Endothelial cell of umbilical vein (primary cell): ENCODE data around the gene IL17F. TPM values are rescaled to one million over a fixed set of nuclear protein-coding genes. Genes with fewer than 3 reads are reported as not detected.
A peak's percentile ranks its signal among the peaks of the same experiment; 100 is the strongest.

Experiments used
- BruUV-seq: library from RNA; stranded (reverse); fragments of 400-500 nt; replicated peaks from 2 replicates; lab custom pipeline; 2021; lab: Mats Ljungman, UMichigan
- CTCF ChIA-PET: fragments of 300-600, 350-600 bp; sonication (Branson Sonifier 250); formaldehyde crosslinking; loops from one replicate; lab custom pipeline; 2021; ENCODE audit warnings: antibody characterized with exemption, inconsistent platforms; lab: Charles Lee
- POLR2A ChIA-PET: fragments of 300-600, 350-600 bp; sonication (Branson Sonifier 250); formaldehyde crosslinking; loops from one replicate; lab custom pipeline; 2021; ENCODE audit warnings: antibody characterized with exemption, inconsistent platforms; lab: Charles Lee
- DNase-seq: peaks from one replicate; pipeline ENCODE4 v3.0.0-alpha.2; 2011; ENCODE audit warnings: low read depth, low spot score
- FAIRE-seq: peaks from 2 replicates; lab custom pipeline; 2011; peaks lifted over from hg19 to GRCh38; lab: Jason Lieb, UNC
- H2AFZ ChIP-seq: 2 replicates; pipeline ENCODE4 v1.6.0; 2012; ENCODE audit warnings: low read depth, low read length, control low read depth, inconsistent platforms
- H3K27ac ChIP-seq: 2 replicates; pipeline ENCODE4 v1.5.1; 2011; ENCODE audit warnings: low read depth, mild to moderate bottlenecking, control low read depth, low read length, moderate library complexity; ENCODE audit not compliant: insufficient read depth
- H3K27me3 ChIP-seq, 2 experiments: 2 replicates each; pipeline versions ENCODE4 v1.6.0 to v1.6.1; 2011; ENCODE audit warnings: low read length in 2 of 2, mixed read lengths in 1 of 2; ENCODE audit not compliant: control insufficient read depth in 2 of 2, insufficient read depth in 2 of 2
- H3K36me3 ChIP-seq, 2 experiments: 2 replicates in 1 of 2; 3 replicates in 1 of 2; pipeline ENCODE4 v1.5.1; 2011; ENCODE audit warnings: low read length in 2 of 2, mild to moderate bottlenecking in 1 of 2, moderate library complexity in 1 of 2; ENCODE audit not compliant: control insufficient read depth in 2 of 2, insufficient read depth in 2 of 2; ENCODE audit errors: extremely low read depth in 1 of 2
- H3K4me1 ChIP-seq: 3 replicates; pipeline ENCODE4 v1.5.1; 2011; ENCODE audit warnings: mild to moderate bottlenecking, low read length; ENCODE audit not compliant: control insufficient read depth, insufficient read depth; ENCODE audit errors: extremely low read depth
- H3K4me2 ChIP-seq: 2 replicates; pipeline ENCODE4 v1.6.1; 2011; ENCODE audit warnings: low read length, control low read depth, mixed read lengths; ENCODE audit not compliant: insufficient read depth
- H3K4me3 ChIP-seq, 3 experiments: fragments of 200-600 bp in 1 of 3; sonication (generic), shearing (Covaris generic) in 1 of 3; replicated peaks in 1 of 3; 2 replicates each; pipeline ENCODE4 v1.5.1; 2011 to 2016; ENCODE audit warnings: control low read depth in 3 of 3, low read length in 3 of 3, mild to moderate bottlenecking in 2 of 3, inconsistent platforms in 1 of 3, low read depth in 1 of 3, moderate library complexity in 1 of 3; ENCODE audit not compliant: insufficient read depth in 1 of 3
- H3K79me2 ChIP-seq: 2 replicates; pipeline ENCODE4 v1.6.0; 2012; ENCODE audit warnings: low read length, inconsistent platforms; ENCODE audit not compliant: control insufficient read depth, insufficient read depth
- H3K9ac ChIP-seq: replicated peaks from 2 replicates; pipeline ENCODE3; 2011; ENCODE audit warnings: low read length, control low read depth; ENCODE audit not compliant: insufficient read depth; ENCODE audit errors: extremely low read depth
- H3K9me1 ChIP-seq: replicated peaks from 3 replicates; pipeline ENCODE4 v1.6.0; 2011; ENCODE audit warnings: mild to moderate bottlenecking, low read length; ENCODE audit not compliant: control insufficient read depth, insufficient read depth; ENCODE audit errors: extremely low read depth
- H3K9me3 ChIP-seq: replicated peaks from 2 replicates; pipeline ENCODE4 v1.5.1; 2012; ENCODE audit warnings: low read length, inconsistent platforms; ENCODE audit not compliant: control insufficient read depth, insufficient read depth
- H4K20me1 ChIP-seq: replicated peaks from 2 replicates; pipeline ENCODE3; 2011; ENCODE audit warnings: mild to moderate bottlenecking, low read length; ENCODE audit not compliant: control insufficient read depth, insufficient read depth; ENCODE audit errors: extremely low read depth
- EZH2 ChIP-seq: IDR thresholded peaks from 2 replicates; pipeline ENCODE4 v1.6.1; 2012; ENCODE audit warnings: borderline replicate concordance, low read depth, mild to moderate bottlenecking, moderate library complexity, low read length, inconsistent platforms; ENCODE audit not compliant: severe bottlenecking
- dilution Hi-C: fragments of 300-500 bp; cut with MboI; formaldehyde crosslinking; loops from one replicate; pipeline ENCODE4 v1.15.0; 2019; ENCODE audit warnings: low sequenced_read_pairs; ENCODE audit not compliant: extremely low pct_ligation_motif_present
- intact Hi-C: fragments of 100-400 bp; cut with micrococcal nuclease; formaldehyde crosslinking; loops from one replicate; pipeline ENCODE4 v1.10.0; 2022
- polyA plus RNA-seq, 4 experiments: library from polyadenylated mRNA; depleted of rRNA in 3 of 4; stranded (reverse) in 3 of 4; unstranded in 1 of 4; fragments of >200 nt; gene quantifications; 2 replicates each; pipeline versions ENCODE4 v1.2.1 to v1.2.3, GENCODE V29; 2011 to 2012; ENCODE audit warnings: missing spikeins in 1 of 4
- total RNA-seq: library from RNA; stranded (reverse); gene quantifications from 2 replicates; pipeline ENCODE4 v1.2.3, GENCODE V29; 2021
- TF ChIP-seq, protein P1 (sequence below), 2 donors: IDR thresholded peaks; 1 replicate in 1 of 2; 2 replicates in 1 of 2; pipeline ENCODE4 v1.5.1; 2011; ENCODE audit warnings: low read length in 2 of 2, mild to moderate bottlenecking in 2 of 2, moderate library complexity in 2 of 2, control low read depth in 1 of 2, inconsistent platforms in 1 of 2, low read depth in 1 of 2; ENCODE audit not compliant: insufficient read depth in 1 of 2; ENCODE audit errors: extremely low read depth in 1 of 2

The IL17F gene
- total and polyA plus RNA-seq, 2 donors (not counting 3 experiments of a cell fraction or from before 2014, with no cell fraction given): not detected

DNA sequence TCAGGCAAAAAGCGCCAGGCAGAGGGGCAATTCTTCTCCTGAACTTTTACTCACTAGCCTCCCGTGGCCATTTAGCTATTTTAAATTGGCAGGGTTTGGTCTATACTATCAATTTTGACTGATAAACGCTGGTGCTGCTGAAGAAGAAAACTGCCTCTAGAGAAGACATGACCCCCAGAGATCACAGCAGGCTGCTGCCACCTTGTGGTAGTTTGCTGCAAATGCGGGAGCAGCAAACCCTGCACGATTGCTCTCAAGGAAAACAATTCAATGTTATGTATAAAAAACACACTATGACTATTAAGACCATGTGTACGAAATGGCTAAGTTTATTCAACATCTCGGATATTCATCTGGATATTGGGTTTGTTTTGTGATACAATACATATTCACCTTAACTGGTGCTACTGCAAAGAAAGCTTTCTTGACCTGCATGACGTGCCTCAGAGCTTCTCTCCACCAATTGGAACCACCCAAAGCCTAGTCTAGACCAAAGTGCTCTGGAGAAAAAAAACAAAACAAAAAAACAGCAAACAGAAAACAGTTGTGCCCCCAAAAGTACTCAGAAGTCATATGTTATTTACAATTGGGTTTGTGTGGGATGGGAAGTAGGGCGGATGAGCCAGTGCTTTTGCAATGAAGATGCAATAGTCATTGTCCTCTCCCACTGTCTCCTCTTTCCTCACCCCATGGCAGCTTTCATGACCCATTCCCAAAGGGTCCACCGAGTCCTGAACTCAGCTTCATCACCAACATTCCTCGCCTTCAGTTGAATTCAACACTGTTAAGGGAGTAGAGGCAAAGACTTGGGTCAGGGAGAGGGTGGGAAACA lies 19.6 kb upstream of the IL17F start:
- peak; percentile 70 for DNase-seq
- no peak overlapping the region for H2AFZ ChIP-seq
- H4K20me1 ChIP-seq: no peaks in the 10 kb centered on the region
- no peaks in the 10 kb centered on the region for H3K9me3 ChIP-seq
- no peaks in the 10 kb centered on the region for H3K9me1 ChIP-seq
- H3K27ac ChIP-seq: no peak overlapping the region
- ChIA-PET POLR2A (interaction anchor here (0.7 kb wide), 1 partner anchor 44 kb away, joined by 5 read pairs; no protein-coding TSS in a partner anchor), CTCF (interaction anchor here (0.7 to 4.7 kb wide), 19 partner anchors 9 to 421 kb away, joined by 3 to 47 read pairs (median 4); partner anchors contain the start of genes MCM3 and PAQR8)
- no peak overlapping the region for H3K4me3 ChIP-seq
- H3K4me1 ChIP-seq: peaks cover 6% of the 10 kb centered on the region
- intact Hi-C loops (loop anchor here (1.0 kb wide), 2 partner anchors 101 to 201 kb away; no protein-coding TSS in a partner anchor), dilution Hi-C loops (loop anchor here (10.0 kb wide), 1 partner anchor 401 kb away; no protein-coding TSS in a partner anchor)
- FAIRE-seq: peak; percentile 93
- no peaks in the 10 kb centered on the region for H3K79me2 ChIP-seq
- TSS peak; percentile 80 for BruUV-seq
- no peaks in the 10 kb centered on the region for H3K27me3 ChIP-seq
- H3K9ac ChIP-seq: no peak overlapping the region
- peaks cover 15 to 25% of the 10 kb centered on the region in 2 experiments for H3K36me3 ChIP-seq
- H3K4me2 ChIP-seq: no peak overlapping the region
- TF ChIP-seq EZH2: no peak
- TF ChIP-seq, protein P1, sequence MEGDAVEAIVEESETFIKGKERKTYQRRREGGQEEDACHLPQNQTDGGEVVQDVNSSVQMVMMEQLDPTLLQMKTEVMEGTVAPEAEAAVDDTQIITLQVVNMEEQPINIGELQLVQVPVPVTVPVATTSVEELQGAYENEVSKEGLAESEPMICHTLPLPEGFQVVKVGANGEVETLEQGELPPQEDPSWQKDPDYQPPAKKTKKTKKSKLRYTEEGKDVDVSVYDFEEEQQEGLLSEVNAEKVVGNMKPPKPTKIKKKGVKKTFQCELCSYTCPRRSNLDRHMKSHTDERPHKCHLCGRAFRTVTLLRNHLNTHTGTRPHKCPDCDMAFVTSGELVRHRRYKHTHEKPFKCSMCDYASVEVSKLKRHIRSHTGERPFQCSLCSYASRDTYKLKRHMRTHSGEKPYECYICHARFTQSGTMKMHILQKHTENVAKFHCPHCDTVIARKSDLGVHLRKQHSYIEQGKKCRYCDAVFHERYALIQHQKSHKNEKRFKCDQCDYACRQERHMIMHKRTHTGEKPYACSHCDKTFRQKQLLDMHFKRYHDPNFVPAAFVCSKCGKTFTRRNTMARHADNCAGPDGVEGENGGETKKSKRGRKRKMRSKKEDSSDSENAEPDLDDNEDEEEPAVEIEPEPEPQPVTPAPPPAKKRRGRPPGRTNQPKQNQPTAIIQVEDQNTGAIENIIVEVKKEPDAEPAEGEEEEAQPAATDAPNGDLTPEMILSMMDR (IDR thresholded peaks at IDR 0.05; ENCODE audit: extremely low read depth in 1 of 2, insufficient read depth in 1 of 2, low read depth in 1 of 2, low read length in 2 of 2): peak; percentile 91 to 93
